ENCODE measurements around the gene WDHD1.

WDHD1 gene

GRCh38 chr14:54933006-54933405 lies 93.9 kb downstream of the WDHD1 start:
- Histone ChIP-seq H3K27me3 (ENCODE audit: control insufficient read depth, low read length) (no peaks in the 10 kb centered on the region), H3K9me3 (ENCODE audit: control insufficient read depth, insufficient read depth, low read length) (no peaks in the 10 kb centered on the region), H3K79me2 (ENCODE audit: control insufficient read depth, low read length) (no peaks in the 10 kb centered on the region), H3K36me3 (ENCODE audit: control insufficient read depth, low read length) (no peaks in the 10 kb centered on the region; the same call in 1 of the 2 replicates), H4K20me1 (ENCODE audit: control insufficient read depth, insufficient read depth, low read depth, low read length) (no peaks in the 10 kb centered on the region), H3K4me2 (ENCODE audit: low read length) (no peak overlapping the region), H3F3A (ENCODE audit: control insufficient read depth, insufficient read depth) (0 out of 2 replicates have a peak, but pooled peaks cover 3% of the 10 kb centered on the region), H3K4me3 (ENCODE audit: low read length) (no peak overlapping the region), H3K4me1 (ENCODE audit: control insufficient read depth, low read length) (no peaks in the 10 kb centered on the region), H3K27ac (ENCODE audit: low read depth, low read length) (no peak overlapping the region), H3K9me2 (replicated peaks; ENCODE audit: control insufficient read depth, low read length) (no peaks in the 10 kb centered on the region)
- no peak for TF ChIP-seq CTCF (IDR thresholded peaks at IDR 0.05; ENCODE audit: low read depth, low read length, poor library complexity, severe bottlenecking)

- Histone ChIP-seq H3K79me2 (ENCODE audit: control insufficient read depth, low read length) (no peaks in the 10 kb centered on the region), H3K4me1 (ENCODE audit: control insufficient read depth, low read length) (no peaks in the 10 kb centered on the region), H3K27me3 (ENCODE audit: control insufficient read depth, low read length) (no peaks in the 10 kb centered on the region), H3K27ac (ENCODE audit: low read depth, low read length) (no peak overlapping the region), H3K9me3 (ENCODE audit: control insufficient read depth, insufficient read depth, low read length) (no peaks in the 10 kb centered on the region), H3K4me2 (ENCODE audit: low read length) (no peak overlapping the region), H3K36me3 (ENCODE audit: control insufficient read depth, low read length) (no peaks in the 10 kb centered on the region), H3K4me3 (ENCODE audit: low read length) (no peak overlapping the region), H3F3A (ENCODE audit: control insufficient read depth, insufficient read depth) (0 out of 2 replicates have a peak, but pooled peaks cover 3% of the 10 kb centered on the region), H4K20me1 (ENCODE audit: control insufficient read depth, insufficient read depth, low read depth, low read length) (no peaks in the 10 kb centered on the region), H3K9me2 (replicated peaks; ENCODE audit: control insufficient read depth, low read length) (no peaks in the 10 kb centered on the region)
- TF ChIP-seq CTCF (IDR thresholded peaks at IDR 0.05; ENCODE audit: low read depth, low read length, poor library complexity, severe bottlenecking) (no peak), EZH2phosphoT487 (IDR thresholded peaks at IDR 0.05; ENCODE audit: borderline replicate concordance, low read length) (no peak)
Measured at GRCh38 chr14:54931598-54932340, 95.1 kb downstream of the WDHD1 start.

GRCh38 chr14:54931101-54931500 lies 95.8 kb downstream of the WDHD1 start:
- no peak overlapping the region for H3K27ac ChIP-seq (ENCODE audit: low read depth, low read length)
- no peaks in the 10 kb centered on the region for H3K36me3 ChIP-seq (ENCODE audit: control insufficient read depth, low read length)
- H4K20me1 ChIP-seq (ENCODE audit: control insufficient read depth, insufficient read depth, low read depth, low read length), result no peaks in the 10 kb centered on the region
- 0 out of 2 replicates have a peak, but pooled peaks cover 3% of the 10 kb centered on the region for H3F3A ChIP-seq (ENCODE audit: control insufficient read depth, insufficient read depth)
- H3K79me2 ChIP-seq (ENCODE audit: control insufficient read depth, low read length), result no peaks in the 10 kb centered on the region
- H3K4me1 ChIP-seq (ENCODE audit: control insufficient read depth, low read length), result no peaks in the 10 kb centered on the region
- H3K4me3 ChIP-seq (ENCODE audit: low read length), result no peak overlapping the region
- H3K27me3 ChIP-seq (ENCODE audit: control insufficient read depth, low read length), result no peaks in the 10 kb centered on the region
- H3K4me2 ChIP-seq (ENCODE audit: low read length), result no peak overlapping the region
- no peak for TF ChIP-seq EZH2phosphoT487 (IDR thresholded peaks at IDR 0.05; ENCODE audit: borderline replicate concordance, low read length)
- no peaks in the 10 kb centered on the region for H3K9me3 ChIP-seq (ENCODE audit: control insufficient read depth, insufficient read depth, low read length)
- H3K9me2 ChIP-seq (replicated peaks; ENCODE audit: control insufficient read depth, low read length), result no peaks in the 10 kb centered on the region

DNA sequence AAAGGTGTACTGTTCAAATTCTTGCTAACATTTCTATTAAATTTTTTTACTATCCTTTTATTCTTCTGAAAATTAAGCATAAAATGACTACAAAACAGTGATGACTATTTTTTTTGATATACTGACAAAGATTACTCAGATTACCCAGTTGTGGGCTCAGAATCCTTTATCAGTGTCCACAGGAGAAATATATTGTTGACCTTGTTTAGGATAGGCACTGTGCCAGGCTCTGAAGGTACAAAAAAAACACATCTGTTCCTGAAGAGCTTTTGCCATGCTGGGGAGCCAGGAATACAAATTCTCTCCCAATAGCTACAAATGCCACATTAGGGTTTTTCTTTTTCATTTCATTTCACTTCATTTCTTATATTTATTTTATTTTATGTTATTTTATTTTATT lies 97.3 kb downstream of the WDHD1 start:
- Histone ChIP-seq H3F3A (ENCODE audit: control insufficient read depth, insufficient read depth) (0 out of 2 replicates have a peak, but pooled peaks cover 3% of the 10 kb centered on the region), H3K9me2 (replicated peaks; ENCODE audit: control insufficient read depth, low read length) (no peaks in the 10 kb centered on the region), H3K4me3 (ENCODE audit: low read length) (no peak overlapping the region), H3K79me2 (ENCODE audit: control insufficient read depth, low read length) (no peaks in the 10 kb centered on the region), H3K9me3 (ENCODE audit: control insufficient read depth, insufficient read depth, low read length) (no peaks in the 10 kb centered on the region), H3K4me1 (ENCODE audit: control insufficient read depth, low read length) (no peaks in the 10 kb centered on the region), H3K36me3 (ENCODE audit: control insufficient read depth, low read length) (no peaks in the 10 kb centered on the region), H4K20me1 (ENCODE audit: control insufficient read depth, insufficient read depth, low read depth, low read length) (no peaks in the 10 kb centered on the region), H3K4me2 (ENCODE audit: low read length) (no peak overlapping the region), H3K27ac (ENCODE audit: low read depth, low read length) (no peak overlapping the region), H3K27me3 (ENCODE audit: control insufficient read depth, low read length) (no peaks in the 10 kb centered on the region)
- no peak for TF ChIP-seq CTCF (IDR thresholded peaks at IDR 0.05; ENCODE audit: low read depth, low read length, poor library complexity, severe bottlenecking)
- TF ChIP-seq EZH2phosphoT487 (IDR thresholded peaks at IDR 0.05; ENCODE audit: borderline replicate concordance, low read length), result no peak

Data from DOHH2 (cell line).